ENCODE measurements around the gene EVI5L. TPM values are rescaled to one million over a fixed set of nuclear protein-coding genes. Genes with fewer than 3 reads are reported as not detected.

The EVI5L gene
- total and polyA plus RNA-seq, 4 donors, result 1.4 to 5.0 (median 4.4) TPM

- Histone ChIP-seq H3K9ac (ENCODE audit: low read depth in 1 of 2, low read length in 2 of 2) (no peak overlapping the region), H3K9me3 (ENCODE audit: control insufficient read depth in 4 of 4, low read length in 3 of 4) (peaks cover 0 to 6% (median 2%) of the 10 kb centered on the region in 4 donors), H3K27ac (ENCODE audit: low read depth in 1 of 2, low read length in 2 of 2) (no peak overlapping the region), H3K4me3 (ENCODE audit: low read depth in 1 of 3, low read length in 3 of 3) (no peak overlapping the region), H3K36me3 (ENCODE audit: control insufficient read depth in 4 of 4, insufficient read depth in 3 of 4, low read depth in 1 of 4, low read length in 3 of 4) (no peaks in the 10 kb centered on the region), H3K27me3 (ENCODE audit: control insufficient read depth in 4 of 4, insufficient read depth in 4 of 4, low read length in 3 of 4) (no peaks in the 10 kb centered on the region), H3K4me1 (ENCODE audit: control insufficient read depth in 4 of 4, insufficient read depth in 4 of 4, low read length in 3 of 4) (no peaks in the 10 kb centered on the region)
- 47% methylated on average over 2 of the region's 2 CpGs for WGBS
- TF ChIP-seq FOXA2 (IDR thresholded peaks at IDR 0.05) (no peak), ZBTB33 (IDR thresholded peaks at IDR 0.05) (no peak), SP1 (IDR thresholded peaks at IDR 0.05) (no peak), HNF4A (conservative IDR thresholded peaks at IDR 0.05) (no peak), EGR1 (IDR thresholded peaks at IDR 0.05; ENCODE audit: low read depth in 2 of 2) (no peak), NR2F2 (IDR thresholded peaks at IDR 0.05) (no peak), GABPA (IDR thresholded peaks at IDR 0.05 in 1 of 2, conservative IDR thresholded peaks at IDR 0.05 in 1 of 2) (no peak), ATF3 (IDR thresholded peaks at IDR 0.05) (no peak), RAD21 (IDR thresholded peaks at IDR 0.05) (no peak), REST (IDR thresholded peaks at IDR 0.05) (no peak), YY1 (IDR thresholded peaks at IDR 0.05) (no peak)
- DNase-seq (ENCODE audit: low spot score), result no peak
Measured at GRCh38 chr19:7811989-7812388, 18.0 kb upstream of the EVI5L start.

GRCh38 chr19:7815325-7815724 is 14.7 kb upstream of the EVI5L start:
- Histone ChIP-seq H3K9ac (ENCODE audit: low read depth in 1 of 2, low read length in 2 of 2) (no peak overlapping the region), H3K27me3 (ENCODE audit: control insufficient read depth in 4 of 4, insufficient read depth in 4 of 4, low read length in 3 of 4) (no peaks in the 10 kb centered on the region), H3K4me1 (ENCODE audit: control insufficient read depth in 4 of 4, insufficient read depth in 4 of 4, low read length in 3 of 4) (no peaks in the 10 kb centered on the region), H3K27ac (ENCODE audit: low read depth in 1 of 2, low read length in 2 of 2) (no peak overlapping the region), H3K4me3 (ENCODE audit: low read depth in 1 of 3, low read length in 3 of 3) (no peak overlapping the region), H3K36me3 (ENCODE audit: control insufficient read depth in 4 of 4, insufficient read depth in 3 of 4, low read depth in 1 of 4, low read length in 3 of 4) (no peaks in the 10 kb centered on the region), H3K9me3 (ENCODE audit: control insufficient read depth in 4 of 4, low read length in 3 of 4) (peaks cover 3 to 12% (median 5%) of the 10 kb centered on the region in 4 donors)
- 54% methylated on average over 10 of the region's 10 CpGs for WGBS
- DNase-seq (ENCODE audit: low spot score), result no peak
- no peak for TF ChIP-seq FOXA1 (IDR thresholded peaks at IDR 0.05)
- no peak for TF ChIP-seq HNF4G (IDR thresholded peaks at IDR 0.05)
- TF ChIP-seq ATF3 (IDR thresholded peaks at IDR 0.05), result no peak
- TF ChIP-seq REST (IDR thresholded peaks at IDR 0.05), result no peak
- no peak for TF ChIP-seq CTCF (IDR thresholded peaks at IDR 0.05; ENCODE audit: low read depth, low read length, missing input control)
- TF ChIP-seq ZBTB33 (IDR thresholded peaks at IDR 0.05), result no peak
- no peak for TF ChIP-seq YY1 (IDR thresholded peaks at IDR 0.05)
- no peak for TF ChIP-seq RAD21 (IDR thresholded peaks at IDR 0.05)
- no peak for TF ChIP-seq GABPA (IDR thresholded peaks at IDR 0.05 in 1 of 2, conservative IDR thresholded peaks at IDR 0.05 in 1 of 2)
- TF ChIP-seq NR2F2 (IDR thresholded peaks at IDR 0.05), result no peak
- TF ChIP-seq FOXA2 (IDR thresholded peaks at IDR 0.05), result no peak
- no peak for TF ChIP-seq TAF1 (conservative IDR thresholded peaks at IDR 0.05)
- no peak for TF ChIP-seq RXRA (IDR thresholded peaks at IDR 0.05)
- TF ChIP-seq MAX (IDR thresholded peaks at IDR 0.05), result no peak
- no peak for TF ChIP-seq EGR1 (IDR thresholded peaks at IDR 0.05; ENCODE audit: low read depth in 2 of 2)
- TF ChIP-seq HNF4A (conservative IDR thresholded peaks at IDR 0.05), result no peak
- no peak for TF ChIP-seq SP1 (IDR thresholded peaks at IDR 0.05)
